ENCODE results near the gene MACF1.

MACF1 gene

GRCh38 chr1:39297551-39297950, 93.1 kb downstream of the MACF1 start:
- DNase-seq (ENCODE audit: low spot score), result no peak

GRCh38 chr1:39301606-39302005, 97.1 kb downstream of the MACF1 start:
- DNase-seq (ENCODE audit: low spot score), result no peak

DNA sequence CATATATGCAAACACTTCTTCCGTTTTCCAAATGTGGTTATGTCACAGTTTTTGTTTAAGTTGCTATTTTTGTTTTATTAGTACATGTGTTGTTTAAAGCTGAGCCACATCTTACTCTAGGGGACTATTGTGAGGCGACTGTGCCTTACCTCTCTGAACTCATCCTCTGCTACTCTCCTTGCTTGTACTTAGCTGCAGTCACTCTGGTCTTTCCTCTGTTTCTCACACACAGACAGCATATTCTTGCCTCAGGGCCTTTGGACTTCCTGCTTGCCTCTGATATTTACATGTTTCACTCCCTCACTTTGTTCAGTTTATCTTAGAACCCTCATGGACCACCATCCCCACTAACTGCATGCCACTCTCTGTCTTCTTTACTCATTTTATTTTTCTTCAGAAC, 101.1 kb downstream of the MACF1 start:
- no peak for DNase-seq (ENCODE audit: low spot score)

DNA sequence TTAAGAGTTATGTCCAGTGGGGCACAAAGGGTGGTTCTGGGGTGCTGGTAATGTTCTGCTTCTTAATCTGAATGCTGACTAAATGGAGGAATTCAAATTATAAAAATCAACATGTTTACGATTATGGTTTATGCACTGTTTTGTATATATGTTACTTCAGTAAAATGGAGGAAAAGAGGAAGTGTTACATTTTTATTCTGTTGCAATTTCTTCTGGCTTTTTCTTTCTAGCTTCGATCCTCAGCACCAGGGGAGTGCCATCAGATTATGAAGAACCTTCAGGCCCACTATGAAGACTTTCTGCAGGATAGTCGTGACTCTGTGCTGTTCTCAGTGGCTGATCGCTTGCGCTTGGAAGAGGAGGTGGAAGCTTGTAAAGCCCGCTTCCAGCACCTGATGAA, 105.5 kb downstream of the MACF1 start:
- no peak for DNase-seq (ENCODE audit: low spot score)

DNA sequence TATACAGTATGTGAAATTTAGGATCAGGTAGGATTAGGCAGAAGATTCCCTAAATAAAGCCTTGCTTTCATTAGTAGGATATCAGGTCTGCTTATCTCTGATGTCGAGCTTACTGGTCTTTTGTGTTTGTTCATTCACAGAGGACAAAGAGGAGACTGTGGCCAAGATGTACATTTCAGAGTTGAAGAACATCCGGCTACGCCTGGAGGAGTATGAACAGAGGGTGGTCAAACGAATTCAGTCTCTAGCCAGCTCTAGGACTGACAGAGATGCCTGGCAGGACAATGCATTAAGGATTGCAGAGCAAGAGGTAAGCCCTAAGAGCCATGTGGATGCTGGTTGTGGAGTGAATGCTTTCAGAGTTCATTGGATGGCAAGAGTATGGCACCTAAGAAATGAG, 106.2 kb downstream of the MACF1 start:
- DNase-seq (ENCODE audit: low spot score), result no peak

GRCh38 chr1:39317111-39317510, 112.6 kb downstream of the MACF1 start:
- DNase-seq (ENCODE audit: low spot score), result no peak

- no peak for DNase-seq (ENCODE audit: low spot score)
Observed at GRCh38 chr1:39317910-39318633, 113.6 kb downstream of the MACF1 start.

DNA sequence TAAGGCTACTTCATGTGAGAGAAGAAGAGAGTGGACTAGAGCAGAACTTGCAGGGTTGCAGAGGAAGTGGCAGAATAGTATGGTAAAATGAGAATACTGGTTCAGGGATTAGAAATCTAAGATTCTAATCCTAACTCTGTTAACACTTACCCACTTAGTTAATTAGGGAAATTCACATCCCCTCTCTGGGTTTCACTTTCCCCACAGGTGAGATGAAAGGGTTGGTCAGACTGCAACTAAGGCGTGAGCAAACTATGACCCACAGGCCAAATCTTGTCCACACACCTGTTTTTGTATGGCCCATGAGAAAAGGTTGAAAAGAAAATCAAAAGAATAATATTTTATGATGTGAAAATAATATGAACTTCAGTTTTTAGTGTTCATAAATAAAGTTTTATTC, 117.5 kb downstream of the MACF1 start:
- no peak for DNase-seq (ENCODE audit: low spot score)

- no peak for DNase-seq (ENCODE audit: low spot score)
Observed at GRCh38 chr1:39322431-39322830, 117.9 kb downstream of the MACF1 start.

DNA sequence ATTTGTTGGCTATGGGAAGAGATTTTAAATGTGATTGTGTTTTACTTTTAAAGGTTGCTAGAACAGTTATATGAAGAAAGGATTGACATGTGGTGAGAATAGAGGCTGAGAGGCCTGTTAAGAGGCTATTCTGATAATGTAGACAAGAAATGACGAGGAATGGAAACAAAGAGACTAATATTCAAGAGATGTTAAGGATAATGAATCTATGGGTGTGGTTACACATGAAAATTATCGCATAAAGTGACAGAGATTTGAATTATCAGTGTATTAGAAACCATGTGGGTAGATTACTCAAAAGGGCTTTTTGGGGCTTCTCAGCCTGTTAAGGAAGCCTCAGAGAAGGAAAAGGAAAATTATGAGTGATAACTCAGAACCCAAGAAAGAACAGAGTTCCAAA, 120.4 kb downstream of the MACF1 start:
- DNase-seq (ENCODE audit: low spot score), result no peak

DNA sequence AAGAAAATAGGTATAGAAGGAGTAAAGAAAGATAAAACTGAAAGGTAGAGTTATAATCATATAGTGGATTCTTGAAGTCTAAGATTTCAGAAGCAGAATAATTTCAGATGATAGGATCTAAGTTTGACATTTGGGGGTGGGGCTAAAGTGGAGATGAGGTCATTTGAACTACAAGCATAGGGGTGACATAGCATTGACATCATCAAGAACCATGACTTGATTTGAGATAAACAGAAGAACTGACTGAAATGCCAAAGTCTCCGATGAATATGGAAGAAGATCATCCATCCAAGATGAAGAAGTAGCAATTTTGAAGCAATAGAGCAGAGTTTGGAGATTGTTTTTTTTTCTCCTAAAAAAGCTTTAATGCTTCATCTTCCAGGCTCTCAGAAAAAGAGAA, 122.3 kb downstream of the MACF1 start:
- no peak for DNase-seq (ENCODE audit: low spot score)

DNA sequence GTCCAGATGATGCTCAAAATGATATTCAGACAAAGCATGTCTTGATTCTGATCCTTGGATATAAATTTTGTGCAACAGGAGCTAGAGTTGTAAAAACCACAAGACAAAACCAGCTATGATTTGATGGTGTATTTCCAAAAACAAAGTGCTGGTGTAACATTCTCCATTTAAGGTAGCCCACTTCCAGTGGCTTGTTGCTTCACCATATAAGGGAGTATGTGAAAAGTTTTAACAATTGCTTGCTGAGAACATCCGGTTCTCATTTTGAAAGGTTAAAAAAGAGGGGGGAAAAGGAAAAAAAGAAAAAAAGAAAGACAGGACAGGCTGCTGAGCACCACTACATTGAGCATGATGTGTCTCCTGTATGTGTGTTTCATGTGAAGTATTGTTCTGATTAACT, 123.6 kb downstream of the MACF1 start:
- DNase-seq (ENCODE audit: low spot score), result no peak

DNA sequence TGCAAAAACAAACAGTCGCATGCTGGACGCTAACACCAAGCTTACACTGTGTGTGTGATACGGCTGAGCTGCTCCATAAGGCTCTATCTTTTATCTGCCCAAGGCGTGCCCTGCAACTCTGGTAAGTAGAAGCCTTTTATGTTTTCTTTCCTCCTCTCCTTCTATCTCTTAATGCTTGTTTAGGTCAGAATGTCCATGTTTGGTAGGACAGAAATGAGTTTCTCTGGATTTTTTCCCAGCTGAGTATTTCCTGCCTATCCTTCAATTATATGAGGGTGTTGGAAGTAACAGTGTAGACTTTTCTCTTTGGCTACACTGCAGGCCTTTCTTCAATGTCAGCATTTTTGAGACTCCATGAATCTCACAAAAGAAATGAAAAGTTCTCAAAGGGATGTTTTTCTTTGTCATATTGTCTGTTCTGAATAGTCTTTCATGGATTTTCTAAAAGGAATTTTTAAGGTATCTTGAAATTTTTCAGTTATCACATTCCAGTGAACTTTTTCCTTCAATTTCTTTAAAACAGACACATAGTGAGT, 124.2 kb downstream of the MACF1 start:
- DNase-seq (ENCODE audit: low spot score), result no peak

DNA sequence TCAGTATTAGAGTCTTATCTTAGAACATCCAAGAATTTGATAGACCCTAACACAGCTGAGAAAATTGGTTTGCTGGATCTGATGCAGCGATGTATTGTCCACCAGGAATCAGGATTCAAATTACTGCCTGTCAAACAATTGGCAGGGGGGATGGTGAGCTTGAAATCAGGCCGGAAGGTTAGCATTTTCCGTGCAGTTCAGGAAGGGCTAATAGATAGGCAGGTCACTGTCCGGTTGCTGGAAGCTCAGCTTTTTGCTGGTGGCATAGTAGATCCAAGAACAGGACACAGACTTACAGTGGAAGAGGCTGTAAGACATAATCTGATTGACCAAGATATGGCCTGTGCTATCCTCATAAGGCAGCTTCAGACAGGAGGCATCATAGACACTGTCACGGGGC, 127.2 kb downstream of the MACF1 start:
- no peak for DNase-seq (ENCODE audit: low spot score)

- DNase-seq (ENCODE audit: low spot score), result no peak
Observed at GRCh38 chr1:39332291-39332690, 127.8 kb downstream of the MACF1 start.

- no peak for DNase-seq (ENCODE audit: low spot score)
Observed at GRCh38 chr1:39332828-39333227, 128.3 kb downstream of the MACF1 start.

GRCh38 chr1:39333296-39333695, 128.8 kb downstream of the MACF1 start:
- DNase-seq (ENCODE audit: low spot score), result no peak

- no peak for DNase-seq (ENCODE audit: low spot score)
Observed at GRCh38 chr1:39335216-39335615, 130.7 kb downstream of the MACF1 start.

DNA sequence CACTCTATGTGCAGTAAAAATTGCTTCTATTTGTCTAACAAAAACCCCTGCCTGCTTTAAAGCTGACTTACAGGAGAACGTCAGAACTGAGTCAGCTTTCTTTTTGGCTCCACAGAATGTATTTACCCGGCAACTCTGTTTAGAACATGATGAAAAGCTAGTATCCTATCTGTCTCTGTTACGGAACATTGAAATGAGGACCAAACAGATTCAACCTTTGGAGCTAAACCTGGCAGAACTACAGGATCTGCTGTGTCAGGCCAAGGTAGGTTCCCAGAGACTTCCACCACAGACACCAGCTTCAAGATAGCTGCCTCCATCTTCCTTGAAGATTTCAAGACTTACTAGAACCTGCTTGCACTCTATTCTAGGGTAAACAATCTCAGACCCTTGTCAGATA, 132.6 kb downstream of the MACF1 start:
- DNase-seq (ENCODE audit: low spot score), result no peak

DNA sequence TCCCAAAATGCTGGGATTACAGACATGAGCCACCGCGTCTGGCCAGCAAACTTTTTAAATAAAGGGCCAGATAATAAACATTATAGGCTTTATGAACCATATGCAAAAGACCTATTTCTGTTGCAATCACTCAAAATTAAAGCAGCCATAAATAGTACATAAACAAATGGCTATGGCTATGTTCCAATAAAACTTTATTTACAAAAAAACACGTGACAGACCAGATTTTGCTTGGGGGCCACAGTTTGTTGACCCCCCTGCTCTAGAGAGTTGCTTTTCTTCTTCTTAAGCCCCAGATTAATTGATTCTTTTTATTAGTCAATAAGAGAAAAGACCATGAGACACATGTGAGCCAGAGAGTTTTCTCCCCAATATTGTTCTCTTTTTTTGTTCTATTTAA, 138.3 kb downstream of the MACF1 start:
- no peak for DNase-seq (ENCODE audit: low spot score)

DNA sequence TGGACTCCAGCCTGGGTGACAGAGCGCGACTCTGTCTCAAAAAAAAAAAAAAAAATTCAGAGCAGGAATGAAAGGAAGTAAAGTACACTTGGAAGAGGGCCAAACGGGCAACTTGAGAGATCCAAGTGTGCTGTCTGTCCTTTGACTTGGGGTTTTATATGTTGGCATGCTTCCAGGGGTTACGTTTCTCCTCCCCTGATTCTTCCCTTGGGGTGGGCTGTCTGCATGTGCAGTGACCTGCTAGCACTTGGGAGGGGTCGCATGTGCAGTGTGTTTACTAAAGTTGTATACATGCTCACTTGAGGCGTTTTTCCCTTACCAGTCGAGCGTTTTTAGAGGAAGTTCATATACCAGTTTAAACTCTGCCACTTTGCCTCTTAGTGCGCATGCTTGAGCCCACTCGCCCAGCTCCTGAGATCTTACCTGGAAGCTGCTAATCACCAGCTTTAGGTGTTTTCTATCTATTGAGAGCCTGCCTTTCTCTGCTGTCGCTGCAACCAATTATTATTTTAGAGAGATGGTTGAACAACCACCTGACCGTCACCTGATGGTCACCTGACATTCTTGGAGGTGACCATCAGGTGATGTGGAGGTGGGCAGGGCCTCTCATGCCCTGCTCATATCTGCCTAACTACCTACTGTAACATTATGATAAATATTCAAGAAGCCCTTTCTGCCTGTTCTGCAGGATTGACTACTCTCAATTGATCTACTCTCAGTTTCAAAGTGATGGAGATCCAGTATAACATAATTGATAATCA, 140.1 kb downstream of the MACF1 start:
- no peak for DNase-seq (ENCODE audit: low spot score)

DNA sequence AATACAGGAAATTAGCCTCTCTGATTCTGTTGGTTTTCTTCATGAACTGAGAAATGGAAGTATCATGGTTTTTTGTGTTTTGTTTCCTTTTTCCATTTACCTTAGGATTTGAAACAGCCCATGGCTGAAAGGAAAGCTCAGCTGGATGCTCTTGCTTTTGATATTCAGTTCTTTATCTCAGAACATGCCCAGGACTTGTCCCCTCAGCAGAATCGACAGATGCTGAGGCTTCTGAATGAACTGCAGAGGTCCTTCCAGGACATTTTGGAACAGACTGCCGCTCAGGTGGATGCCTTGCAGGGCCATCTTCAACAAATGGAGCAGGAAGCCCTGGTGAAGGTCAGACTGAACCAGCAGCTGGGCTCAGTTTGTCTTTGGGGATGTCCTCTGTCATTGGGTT, 142.4 kb downstream of the MACF1 start:
- DNase-seq (ENCODE audit: low spot score), result no peak

DNA sequence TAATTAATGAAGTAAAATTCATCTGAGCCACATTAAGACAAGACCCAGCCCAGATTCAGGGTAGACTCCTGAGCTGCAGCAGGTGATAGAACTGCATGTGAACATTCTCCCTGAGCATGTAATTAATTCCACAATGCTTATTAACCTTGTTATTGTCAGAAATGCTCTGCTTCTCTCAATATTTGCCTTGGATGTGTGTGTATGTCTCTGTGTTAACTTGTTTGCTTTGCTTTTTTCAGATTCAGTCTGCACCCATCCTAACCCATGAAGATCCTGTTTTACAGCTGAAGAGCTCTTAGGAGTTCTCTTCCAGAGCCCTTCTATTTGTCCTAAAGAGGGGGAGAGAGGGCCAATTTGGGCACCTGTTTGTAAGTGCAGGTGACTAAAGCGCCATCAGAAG, 143.8 kb downstream of the MACF1 start:
- DNase-seq (ENCODE audit: low spot score), result no peak

DNA sequence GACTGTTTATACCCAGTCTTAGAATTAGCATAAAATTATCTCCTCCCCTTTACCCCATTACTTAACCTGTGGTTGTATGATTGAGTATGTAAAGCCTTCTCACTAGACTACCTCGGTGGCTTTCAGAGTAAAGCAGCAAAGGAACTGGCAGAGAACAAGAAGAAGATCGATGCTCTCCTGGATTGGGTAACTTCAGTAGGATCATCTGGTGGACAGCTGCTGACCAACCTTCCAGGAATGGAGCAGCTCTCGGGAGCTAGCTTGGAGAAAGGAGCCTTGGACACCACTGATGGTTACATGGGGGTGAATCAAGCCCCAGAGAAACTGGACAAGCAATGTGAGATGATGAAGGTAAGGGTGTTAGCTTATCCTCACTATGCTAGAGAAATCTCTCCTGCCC, 148.4 kb downstream of the MACF1 start:
- no peak for DNase-seq (ENCODE audit: low spot score)

Data from CD4-positive, alpha-beta T cell treated with Interleukin-6 at 100 ng/mL for 8 hours (primary cell).